Mesendoderm (in vitro differentiated cells): ENCODE measurements around the gene ADAMTSL1.
A peak's percentile ranks its signal among the peaks of the same experiment; 100 is the strongest.

ENCODE experiments used
- DNase-seq: peaks from one replicate; pipeline ENCODE4 v3.0.0; 2013
- H2AK5ac ChIP-seq: 2 replicates; pipeline ENCODE4 v1.6.1; 2013; ENCODE audit warnings: low read length, inconsistent platforms
- H2BK120ac ChIP-seq: 2 replicates; pipeline ENCODE4 v1.6.1; 2013; ENCODE audit warnings: low read depth, mild to moderate bottlenecking, low read length, moderate library complexity, mixed read lengths
- H2BK15ac ChIP-seq: replicated peaks from 2 replicates; pipeline ENCODE4 v1.6.1; 2013; ENCODE audit warnings: low read depth, mild to moderate bottlenecking, moderate library complexity
- H2BK5ac ChIP-seq: 2 replicates; pipeline ENCODE4 v1.6.1; 2013; ENCODE audit warnings: low read length, inconsistent platforms
- H3K18ac ChIP-seq: 2 replicates; pipeline ENCODE4 v1.6.1; 2013; ENCODE audit warnings: mild to moderate bottlenecking, low read length, mixed read lengths
- H3K23ac ChIP-seq: one replicate; pipeline ENCODE4 v1.6.1; 2013; ENCODE audit warnings: low read length
- H3K27ac ChIP-seq: 2 replicates; pipeline ENCODE4 v1.5.1; 2013; ENCODE audit warnings: low read depth, mild to moderate bottlenecking, inconsistent platforms, low read length, moderate library complexity
- H3K27me3 ChIP-seq: 2 replicates; pipeline ENCODE4 v1.6.1; 2013; ENCODE audit warnings: low read length, control low read depth, mild to moderate bottlenecking, inconsistent platforms; ENCODE audit not compliant: insufficient read depth, poor library complexity
- H3K36me3 ChIP-seq: 2 replicates; pipeline ENCODE4 v1.6.1; 2013; ENCODE audit warnings: low read length, inconsistent platforms; ENCODE audit not compliant: control insufficient read depth, insufficient read depth
- H3K4ac ChIP-seq: one replicate; pipeline ENCODE4 v1.6.1; 2013; ENCODE audit warnings: low read depth, mild to moderate bottlenecking, low read length, moderate library complexity
- H3K4me1 ChIP-seq: 2 replicates; pipeline ENCODE4 v1.6.1; 2013; ENCODE audit warnings: low read depth, low read length, inconsistent platforms; ENCODE audit not compliant: control insufficient read depth
- H3K4me2 ChIP-seq: 2 replicates; pipeline ENCODE4 v1.6.1; 2013; ENCODE audit warnings: low read length
- H3K4me3 ChIP-seq: 2 replicates; pipeline ENCODE4 v1.5.1; 2013; ENCODE audit warnings: mild to moderate bottlenecking, low read length
- H3K56ac ChIP-seq: one replicate; pipeline ENCODE4 v1.6.1; 2013; ENCODE audit warnings: low read length
- H3K79me1 ChIP-seq: 2 replicates; pipeline ENCODE4 v1.6.1; 2013; ENCODE audit warnings: low read length, inconsistent platforms
- H3K79me2 ChIP-seq: 2 replicates; pipeline ENCODE4 v1.6.1; 2013; ENCODE audit warnings: mild to moderate bottlenecking, low read length; ENCODE audit not compliant: control insufficient read depth, insufficient read depth
- H3K9ac ChIP-seq: 2 replicates; pipeline ENCODE4 v1.6.1; 2013; ENCODE audit warnings: low read length, inconsistent platforms
- H4K5ac ChIP-seq: one replicate; pipeline ENCODE4 v1.6.1; 2013; ENCODE audit warnings: low read length
- H4K8ac ChIP-seq: one replicate; pipeline ENCODE4 v1.6.1; 2013; ENCODE audit warnings: low read depth, mild to moderate bottlenecking, control low read depth, low read length, moderate library complexity
- WGBS: extraction: QIAGEN DNeasy Blood & Tissue Kit; methylation state at CpG from one replicate; pipeline ENCODE4 v1.1.7; 2013; ENCODE audit warnings: low lambda C conversion rate, missing lambda C conversion rate; ENCODE audit not compliant: insufficient coverage; ENCODE audit errors: extremely low coverage; 5-methylcytosine and 5-hydroxymethylcytosine counted together

ADAMTSL1 gene

DNA sequence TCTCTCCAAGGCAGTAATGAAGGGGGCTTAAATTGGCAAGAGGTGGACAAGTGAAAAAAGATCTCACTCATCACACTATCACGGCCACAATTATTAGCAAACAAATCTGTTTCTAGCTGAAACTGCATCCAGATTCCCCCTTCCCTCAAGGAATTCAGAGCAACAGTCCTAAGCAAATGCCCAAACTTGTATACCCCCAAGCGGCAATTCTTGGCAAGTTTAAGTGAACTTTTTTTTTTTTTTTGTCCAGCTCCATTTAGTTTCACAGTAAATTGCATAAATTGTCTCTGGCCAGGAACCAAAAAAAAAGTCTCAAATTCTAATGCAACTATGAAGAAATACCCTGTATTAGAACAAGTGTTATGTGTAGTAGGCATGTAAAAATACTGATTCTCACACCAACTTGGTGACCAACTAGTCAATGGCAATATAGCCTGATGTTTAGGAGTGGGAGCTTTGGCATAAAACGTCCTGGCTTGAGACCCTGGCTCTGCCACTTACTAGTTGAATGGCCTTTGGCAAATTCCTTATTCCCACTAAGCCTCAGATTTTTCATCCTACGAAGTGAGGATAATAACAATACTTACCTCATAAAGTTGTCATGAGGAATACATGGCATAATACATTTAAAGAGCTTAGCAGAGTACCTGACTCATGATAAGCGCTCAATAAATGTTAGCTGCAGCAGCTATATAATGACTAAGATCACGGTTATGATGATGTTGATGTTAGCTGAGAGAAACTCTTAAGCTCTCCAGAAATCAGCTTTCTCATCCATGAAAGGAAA is 193.2 kb downstream of the ADAMTSL1 start:
- Histone ChIP-seq H2BK15ac (no peak overlapping the region), H3K4me1 (no peaks in the 10 kb centered on the region), H3K79me2 (no peaks in the 10 kb centered on the region), H3K56ac (no peak overlapping the region), H3K18ac (no peak overlapping the region), H2BK5ac (no peak overlapping the region), H4K5ac (no peak overlapping the region), H2BK120ac (no peak overlapping the region), H3K23ac (no peak overlapping the region), H3K4me3 (no peak overlapping the region), H3K9ac (no peak overlapping the region), H3K27ac (no peak overlapping the region), H3K4ac (no peak overlapping the region), H2AK5ac (no peak overlapping the region), H3K27me3 (no peaks in the 10 kb centered on the region), H3K79me1 (no peaks in the 10 kb centered on the region), H3K36me3 (no peaks in the 10 kb centered on the region), H4K8ac (no peak overlapping the region), H3K4me2 (no peak overlapping the region)
- no peak for DNase-seq
- WGBS: no CpG with 5 or more reads among the region's 6 CpGs

DNA sequence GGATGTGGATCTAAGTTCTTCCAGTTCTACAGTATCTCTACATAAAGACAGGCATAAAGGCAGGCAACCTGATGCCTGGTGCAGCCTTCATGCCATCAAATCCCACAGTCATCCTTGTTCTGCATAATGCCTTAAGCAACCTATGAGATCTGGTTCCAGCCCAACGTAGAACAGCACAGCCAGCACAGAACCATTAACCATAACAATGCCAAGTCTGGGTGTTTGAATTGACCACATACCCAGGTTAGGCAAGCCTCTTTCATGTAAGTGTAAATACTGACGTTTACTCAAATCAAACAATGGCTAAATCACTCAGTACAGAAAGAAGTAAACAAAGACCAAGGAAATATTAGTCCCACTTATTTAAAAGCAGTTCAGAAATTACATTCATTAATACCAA is 195.0 kb downstream of the ADAMTSL1 start:
- peak; percentile 34 for DNase-seq
- no peak overlapping the region for H4K5ac ChIP-seq
- H3K27ac ChIP-seq: no peak overlapping the region
- H3K4me3 ChIP-seq: no peak overlapping the region
- H2BK15ac ChIP-seq: no peak overlapping the region
- H3K23ac ChIP-seq: no peak overlapping the region
- H3K79me1 ChIP-seq: no peaks in the 10 kb centered on the region
- H3K36me3 ChIP-seq: no peaks in the 10 kb centered on the region
- H4K8ac ChIP-seq: no peak overlapping the region
- H3K27me3 ChIP-seq: no peaks in the 10 kb centered on the region
- no peak overlapping the region for H3K18ac ChIP-seq
- no peak overlapping the region for H3K4me2 ChIP-seq
- no peak overlapping the region for H2AK5ac ChIP-seq
- no CpG with 5 or more reads among the region's 2 CpGs for WGBS
- H3K79me2 ChIP-seq: no peaks in the 10 kb centered on the region
- no peak overlapping the region for H3K4ac ChIP-seq
- no peak overlapping the region for H3K9ac ChIP-seq
- H3K4me1 ChIP-seq: no peaks in the 10 kb centered on the region
- no peak overlapping the region for H2BK5ac ChIP-seq
- no peak overlapping the region for H3K56ac ChIP-seq
- H2BK120ac ChIP-seq: no peak overlapping the region

DNA sequence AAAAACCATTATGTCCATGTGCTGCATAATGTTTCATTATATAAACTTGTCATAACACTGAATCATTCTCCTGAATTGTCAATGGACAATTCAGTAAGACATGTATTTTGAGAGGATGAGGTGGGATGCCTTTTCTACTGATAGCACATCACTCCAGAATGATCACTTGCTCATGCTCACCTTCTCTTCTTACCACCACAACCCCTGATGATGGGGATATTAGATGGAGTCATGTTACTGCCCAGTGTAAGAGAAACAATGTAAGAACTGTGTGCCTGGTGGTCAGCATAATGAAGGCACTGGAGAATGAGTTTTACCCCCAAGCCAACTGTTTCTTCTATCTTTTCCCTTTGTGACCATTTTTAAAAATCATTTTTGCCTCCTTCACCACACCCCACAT is 198.8 kb downstream of the ADAMTSL1 start:
- no peak overlapping the region for H3K9ac ChIP-seq
- no peaks in the 10 kb centered on the region for H3K79me2 ChIP-seq
- H2BK15ac ChIP-seq: no peak overlapping the region
- H3K4me1 ChIP-seq: no peaks in the 10 kb centered on the region
- no peak overlapping the region for H2BK5ac ChIP-seq
- no peak for DNase-seq
- H4K5ac ChIP-seq: no peak overlapping the region
- H2AK5ac ChIP-seq: no peak overlapping the region
- H3K36me3 ChIP-seq: no peaks in the 10 kb centered on the region
- H3K23ac ChIP-seq: no peak overlapping the region
- no peak overlapping the region for H3K18ac ChIP-seq
- no peak overlapping the region for H3K27ac ChIP-seq
- H4K8ac ChIP-seq: no peak overlapping the region
- H2BK120ac ChIP-seq: no peak overlapping the region
- H3K4me2 ChIP-seq: no peak overlapping the region
- H3K79me1 ChIP-seq: no peaks in the 10 kb centered on the region
- H3K56ac ChIP-seq: no peak overlapping the region
- no peak overlapping the region for H3K4me3 ChIP-seq
- no peaks in the 10 kb centered on the region for H3K27me3 ChIP-seq
- no peak overlapping the region for H3K4ac ChIP-seq

DNA sequence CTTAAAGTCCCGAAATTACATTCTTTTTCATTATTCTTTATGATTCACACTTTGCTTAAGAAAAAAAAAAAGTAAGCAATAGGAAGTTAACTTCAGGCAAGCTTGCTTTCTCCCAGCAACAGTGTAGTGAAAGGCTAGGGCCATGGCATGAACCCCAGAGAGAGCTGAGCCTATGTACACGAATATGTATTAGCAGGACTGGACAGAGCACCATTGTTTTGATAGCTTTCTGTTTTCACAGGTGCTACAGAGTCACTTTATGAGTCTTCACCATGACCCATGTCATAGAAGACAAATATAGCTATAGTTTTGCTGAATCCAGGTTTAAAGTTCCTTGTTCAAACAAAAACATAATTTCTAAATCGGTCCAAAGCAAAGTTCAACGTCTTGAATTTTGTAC is 199.2 kb downstream of the ADAMTSL1 start:
- H4K8ac ChIP-seq: no peak overlapping the region
- no peak overlapping the region for H2BK15ac ChIP-seq
- H3K27ac ChIP-seq: no peak overlapping the region
- no peaks in the 10 kb centered on the region for H3K4me1 ChIP-seq
- H3K36me3 ChIP-seq: no peaks in the 10 kb centered on the region
- no peak overlapping the region for H3K4ac ChIP-seq
- H3K23ac ChIP-seq: no peak overlapping the region
- no peak overlapping the region for H3K4me3 ChIP-seq
- no peak overlapping the region for H3K18ac ChIP-seq
- H4K5ac ChIP-seq: no peak overlapping the region
- no peaks in the 10 kb centered on the region for H3K79me2 ChIP-seq
- no peak overlapping the region for H2BK120ac ChIP-seq
- no peak overlapping the region for H2AK5ac ChIP-seq
- H3K79me1 ChIP-seq: no peaks in the 10 kb centered on the region
- H3K4me2 ChIP-seq: no peak overlapping the region
- no peaks in the 10 kb centered on the region for H3K27me3 ChIP-seq
- H2BK5ac ChIP-seq: no peak overlapping the region
- no peak overlapping the region for H3K56ac ChIP-seq
- H3K9ac ChIP-seq: no peak overlapping the region
- DNase-seq: no peak
- WGBS: no CpG with 5 or more reads among the region's 4 CpGs

- no peaks in the 10 kb centered on the region for H3K36me3 ChIP-seq
- no peak overlapping the region for H4K8ac ChIP-seq
- WGBS: no CpG with 5 or more reads among the region's 1 CpG
- no peak overlapping the region for H2AK5ac ChIP-seq
- no peak overlapping the region for H3K56ac ChIP-seq
- H3K9ac ChIP-seq: no peak overlapping the region
- no peaks in the 10 kb centered on the region for H3K79me1 ChIP-seq
- H3K4me1 ChIP-seq: no peaks in the 10 kb centered on the region
- no peak overlapping the region for H3K4me2 ChIP-seq
- no peak overlapping the region for H2BK15ac ChIP-seq
- H3K27me3 ChIP-seq: no peaks in the 10 kb centered on the region
- no peak overlapping the region for H3K4me3 ChIP-seq
- no peak overlapping the region for H3K27ac ChIP-seq
- H3K79me2 ChIP-seq: no peaks in the 10 kb centered on the region
- DNase-seq: no peak
- H3K18ac ChIP-seq: no peak overlapping the region
- no peak overlapping the region for H2BK120ac ChIP-seq
- H3K4ac ChIP-seq: no peak overlapping the region
- no peak overlapping the region for H2BK5ac ChIP-seq
- H4K5ac ChIP-seq: no peak overlapping the region
- no peak overlapping the region for H3K23ac ChIP-seq
These were observed 201.4 kb downstream of the ADAMTSL1 start for GRCh38 chr9:18675332-18675731.

- no peak overlapping the region for H3K56ac ChIP-seq
- no peak overlapping the region for H2BK15ac ChIP-seq
- no peaks in the 10 kb centered on the region for H3K4me1 ChIP-seq
These were observed 202.0 kb downstream of the ADAMTSL1 start for GRCh38 chr9:18675973-18676372.

More at GRCh38 chr9:18675973-18676372, 202.0 kb downstream of the ADAMTSL1 start:
- no peak overlapping the region for H2AK5ac ChIP-seq
- DNase-seq: no peak
- no peak overlapping the region for H3K4me2 ChIP-seq
- no peak overlapping the region for H3K4me3 ChIP-seq
- no peak overlapping the region for H3K4ac ChIP-seq
- H4K5ac ChIP-seq: no peak overlapping the region
- H3K79me2 ChIP-seq: no peaks in the 10 kb centered on the region
- no peaks in the 10 kb centered on the region for H3K79me1 ChIP-seq
- H3K23ac ChIP-seq: no peak overlapping the region
- no peak overlapping the region for H3K27ac ChIP-seq
- H3K27me3 ChIP-seq: no peaks in the 10 kb centered on the region
- no peak overlapping the region for H4K8ac ChIP-seq
- H2BK5ac ChIP-seq: no peak overlapping the region
- H3K18ac ChIP-seq: no peak overlapping the region
- no peaks in the 10 kb centered on the region for H3K36me3 ChIP-seq
- H3K9ac ChIP-seq: no peak overlapping the region
- no peak overlapping the region for H2BK120ac ChIP-seq
